GM19467 (cell line): Measurements from ENCODE around the gene KDM5D.

Source experiments
- ATAC-seq: cut with Tn5 transposase; IDR thresholded peaks from one replicate; pipeline ENCODE4 v1.9.1; 2021; ENCODE audit warnings: mild to moderate bottlenecking, moderate library complexity; ENCODE audit not compliant: unreplicated experiment

Gene KDM5D

GRCh38 chrY:19744381-19745378, at the start of gene KDM5D:
Gene KDM5D (minus strand): TSS chrY:19744726. CDS start chrY:19744534, 192 bp downstream.
- ATAC-seq = no peak

- no peak for ATAC-seq
Observed at GRCh38 chrY:19768375-19768774, 23.8 kb upstream of the KDM5D start.

- ATAC-seq = no peak
Observed at GRCh38 chrY:19743331-19743730, 1.2 kb downstream of the KDM5D start.

GRCh38 chrY:19742153-19742552, 2.4 kb downstream of the KDM5D start:
- no peak for ATAC-seq

- no peak for ATAC-seq
Observed at GRCh38 chrY:19734425-19734824, 10.1 kb downstream of the KDM5D start.

- ATAC-seq = no peak
Observed at GRCh38 chrY:19717950-19718349, 26.6 kb downstream of the KDM5D start.

- no peak for ATAC-seq
Observed at GRCh38 chrY:19717146-19717545, 27.4 kb downstream of the KDM5D start.

- ATAC-seq = no peak
Observed at GRCh38 chrY:19715226-19715625, 29.3 kb downstream of the KDM5D start.

GRCh38 chrY:19713430-19713829, 31.1 kb downstream of the KDM5D start:
- ATAC-seq = no peak

GRCh38 chrY:19706273-19706672, 38.3 kb downstream of the KDM5D start:
- ATAC-seq = no peak

GRCh38 chrY:19698495-19698894, 46.0 kb downstream of the KDM5D start:
- ATAC-seq = no peak

- ATAC-seq = no peak
Observed at GRCh38 chrY:19680821-19681220, 63.7 kb downstream of the KDM5D start.
